HG03442 (cell line): ENCODE measurements around the gene PLD5.
"Not testable (repeated sequence)": the region's sequence is repeated elsewhere in the genome, so short reads cannot be mapped to it uniquely, and the experiment has no call there.

Source experiments
- ATAC-seq: cut with Tn5 transposase; IDR thresholded peaks from one replicate; pipeline ENCODE4 v1.9.1; 2021; ENCODE audit warnings: mild to moderate bottlenecking, moderate library complexity; ENCODE audit not compliant: unreplicated experiment

Gene PLD5

GRCh38 chr1:242427519-242427918, 97.0 kb downstream of the PLD5 start:
- no peak for ATAC-seq

GRCh38 chr1:242426271-242426905, 98.1 kb downstream of the PLD5 start:
- no peak for ATAC-seq

GRCh38 chr1:242425232-242425631, 99.3 kb downstream of the PLD5 start:
- peak; percentile 46 for ATAC-seq

GRCh38 chr1:242416657-242417056, 107.8 kb downstream of the PLD5 start:
- ATAC-seq = no peak

- no peak for ATAC-seq
These were observed 111.6 kb downstream of the PLD5 start for GRCh38 chr1:242412921-242413320.

GRCh38 chr1:242411901-242412300, 112.6 kb downstream of the PLD5 start:
- no peak for ATAC-seq

GRCh38 chr1:242405947-242406346, 118.5 kb downstream of the PLD5 start:
- ATAC-seq = no peak

- ATAC-seq = no peak
These were observed 120.2 kb downstream of the PLD5 start for GRCh38 chr1:242404296-242404695.

- no peak for ATAC-seq
These were observed 121.5 kb downstream of the PLD5 start for GRCh38 chr1:242402956-242403355.

GRCh38 chr1:242401937-242402336, 122.6 kb downstream of the PLD5 start:
- no peak for ATAC-seq

GRCh38 chr1:242398351-242398750, 126.1 kb downstream of the PLD5 start:
- ATAC-seq = no peak

- no peak for ATAC-seq
These were observed 132.6 kb downstream of the PLD5 start for GRCh38 chr1:242391896-242392295.

GRCh38 chr1:242376121-242376520, 148.4 kb downstream of the PLD5 start:
- ATAC-seq = not testable (repeated sequence)

GRCh38 chr1:242350446-242350845, 174.1 kb downstream of the PLD5 start:
- not testable (repeated sequence) for ATAC-seq

- no peak for ATAC-seq
These were observed 174.9 kb downstream of the PLD5 start for GRCh38 chr1:242349636-242350035.

GRCh38 chr1:242330865-242331264, 193.6 kb downstream of the PLD5 start:
- peak; percentile 67 for ATAC-seq

GRCh38 chr1:242327381-242327780, 197.1 kb downstream of the PLD5 start:
- ATAC-seq = not testable (repeated sequence)

- not testable (repeated sequence) for ATAC-seq
These were observed 202.5 kb downstream of the PLD5 start for GRCh38 chr1:242321981-242322380.

- ATAC-seq = no peak
These were observed 206.4 kb downstream of the PLD5 start for GRCh38 chr1:242318140-242318539.

- not testable (repeated sequence) for ATAC-seq
These were observed 209.6 kb downstream of the PLD5 start for GRCh38 chr1:242314865-242315264.

GRCh38 chr1:242314085-242314649, 210.3 kb downstream of the PLD5 start:
- ATAC-seq = not testable (repeated sequence)

GRCh38 chr1:242308681-242309080, 215.8 kb downstream of the PLD5 start:
- not testable (repeated sequence) for ATAC-seq

- not testable (repeated sequence) for ATAC-seq
These were observed 230.7 kb downstream of the PLD5 start for GRCh38 chr1:242293781-242294180.
